Muscle layer of colon (tissue), 2 donors: Measurements from ENCODE around the gene GAS2L1.

Source experiments
- H3K27ac ChIP-seq: one replicate; pipeline ENCODE4 v1.7.0; 2013; ENCODE audit warnings: low read depth, mild to moderate bottlenecking, low read length, moderate library complexity
- H3K27me3 ChIP-seq, 2 donors: one replicate each; pipeline ENCODE4 v1.7.0; 2013; ENCODE audit warnings: low read length in 2 of 2, mild to moderate bottlenecking in 2 of 2; ENCODE audit not compliant: insufficient read depth in 2 of 2, control insufficient read depth in 1 of 2
- H3K36me3 ChIP-seq: one replicate; pipeline ENCODE4 v1.7.0; 2013; ENCODE audit warnings: mild to moderate bottlenecking, low read length; ENCODE audit not compliant: insufficient read depth
- H3K4me1 ChIP-seq: one replicate; pipeline ENCODE4 v1.7.0; 2013; ENCODE audit warnings: mild to moderate bottlenecking, low read length; ENCODE audit not compliant: insufficient read depth
- H3K4me3 ChIP-seq, 2 donors: one replicate each; pipeline ENCODE4 v1.7.0; 2013; ENCODE audit warnings: low read length in 2 of 2, low read depth in 1 of 2, mild to moderate bottlenecking in 1 of 2, moderate library complexity in 1 of 2
- H3K9ac ChIP-seq: one replicate; pipeline ENCODE4 v1.7.0; 2013; ENCODE audit warnings: low read length
- H3K9me3 ChIP-seq: one replicate; pipeline ENCODE4 v1.7.0; 2013; ENCODE audit warnings: mild to moderate bottlenecking, low read length
- donor health status: abdominal sarcoma.
- donor health status: Adenocarcinoma of cecum.

Gene GAS2L1

GRCh38 chr22:29267462-29267857 lies 39.0 kb upstream of the GAS2L1 start:
- Histone ChIP-seq H3K4me1 (peaks cover 45% of the 10 kb centered on the region), H3K4me3 (peak overlapping the region; percentile 93 to 98), H3K27ac (peak overlapping the region; percentile 99), H3K36me3 (peaks cover 9% of the 10 kb centered on the region), H3K27me3 (no peaks in the 10 kb centered on the region), H3K9me3 (no peaks in the 10 kb centered on the region), H3K9ac (peak overlapping the region; percentile 92)

- Histone ChIP-seq H3K9me3 (no peaks in the 10 kb centered on the region), H3K4me1 (peaks cover 51% of the 10 kb centered on the region), H3K27me3 (no peaks in the 10 kb centered on the region), H3K9ac (peak within 1 kb of the TSS; percentile 92), H3K36me3 (peaks cover 15% of the 10 kb centered on the region), H3K27ac (peak within 1 kb of the TSS; percentile 99), H3K4me3 (peak within 1 kb of the TSS; percentile 93 to 98)
Measured at GRCh38 chr22:29267858-29268510, 38.5 kb upstream of the GAS2L1 start, which contains the start of the genes EWSR1 and RHBDD3. TSS of gene EWSR1 (plus strand) at chr22:29268268. CDS start at chr22:29268337, 69 bp downstream. TSS of gene RHBDD3 (minus strand) at chr22:29267981. CDS start at chr22:29265626, 2,355 bp downstream.

GRCh38 chr22:29268511-29269229 lies 37.8 kb upstream of the GAS2L1 start:
- H3K27ac ChIP-seq, result peak overlapping the region; percentile 99
- peaks cover 22% of the 10 kb centered on the region for H3K36me3 ChIP-seq
- H3K4me3 ChIP-seq, result peak overlapping the region; percentile 93 to 98
- peak overlapping the region; percentile 92 for H3K9ac ChIP-seq
- no peaks in the 10 kb centered on the region for H3K27me3 ChIP-seq
- no peaks in the 10 kb centered on the region for H3K9me3 ChIP-seq
- peaks cover 53% of the 10 kb centered on the region for H3K4me1 ChIP-seq

GRCh38 chr22:29269230-29269604 lies 37.2 kb upstream of the GAS2L1 start:
- H3K27ac ChIP-seq, result peak overlapping the region; percentile 99
- peak overlapping the region; percentile 92 for H3K9ac ChIP-seq
- H3K4me1 ChIP-seq, result peaks cover 53% of the 10 kb centered on the region
- H3K36me3 ChIP-seq, result peaks cover 27% of the 10 kb centered on the region
- H3K9me3 ChIP-seq, result no peaks in the 10 kb centered on the region
- no peaks in the 10 kb centered on the region for H3K27me3 ChIP-seq
- peak overlapping the region; percentile 93 to 98 for H3K4me3 ChIP-seq

- Histone ChIP-seq H3K4me1 (peaks cover 55% of the 10 kb centered on the region), H3K9me3 (no peaks in the 10 kb centered on the region), H3K27me3 (no peaks in the 10 kb centered on the region), H3K27ac (peak overlapping the region; percentile 99), H3K9ac (peak overlapping the region; percentile 92), H3K4me3 (peak overlapping the region; percentile 93 to 98), H3K36me3 (peaks cover 32% of the 10 kb centered on the region)
Measured at GRCh38 chr22:29269731-29270474, 36.5 kb upstream of the GAS2L1 start.

- Histone ChIP-seq H3K9me3 (no peaks in the 10 kb centered on the region), H3K9ac (peak overlapping the region; percentile 19), H3K27me3 (no peaks in the 10 kb centered on the region), H3K4me3 (peak overlapping the region; percentile 93 to 98), H3K36me3 (peaks cover 32% of the 10 kb centered on the region), H3K4me1 (peaks cover 63% of the 10 kb centered on the region), H3K27ac (peak overlapping the region; percentile 99)
Measured at GRCh38 chr22:29270475-29271271, 35.8 kb upstream of the GAS2L1 start.

DNA sequence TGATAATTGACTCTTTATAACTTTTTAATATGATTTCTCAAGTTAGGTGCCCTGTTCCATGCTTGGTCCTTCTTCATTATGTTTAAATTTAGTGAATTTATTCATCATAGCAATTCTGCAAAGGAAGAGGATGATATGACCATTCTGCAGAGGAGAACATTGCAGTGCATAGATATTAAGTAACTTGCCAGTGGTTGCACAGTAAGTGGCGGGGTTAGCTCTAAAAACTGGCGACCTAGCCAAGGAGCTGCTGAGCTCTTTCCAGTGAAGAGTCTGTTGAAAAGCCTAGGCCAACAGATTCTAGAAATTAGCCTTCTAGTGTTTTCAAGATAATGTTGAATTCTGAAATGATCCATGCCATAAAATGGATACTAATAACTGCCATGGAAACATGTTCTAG lies 33.8 kb upstream of the GAS2L1 start:
- no peaks in the 10 kb centered on the region for H3K27me3 ChIP-seq
- no peaks in the 10 kb centered on the region for H3K9me3 ChIP-seq
- H3K36me3 ChIP-seq, result peaks cover 45% of the 10 kb centered on the region
- H3K27ac ChIP-seq, result no peak overlapping the region
- no peak overlapping the region for H3K4me3 ChIP-seq
- no peak overlapping the region for H3K9ac ChIP-seq
- peaks cover 56% of the 10 kb centered on the region for H3K4me1 ChIP-seq

DNA sequence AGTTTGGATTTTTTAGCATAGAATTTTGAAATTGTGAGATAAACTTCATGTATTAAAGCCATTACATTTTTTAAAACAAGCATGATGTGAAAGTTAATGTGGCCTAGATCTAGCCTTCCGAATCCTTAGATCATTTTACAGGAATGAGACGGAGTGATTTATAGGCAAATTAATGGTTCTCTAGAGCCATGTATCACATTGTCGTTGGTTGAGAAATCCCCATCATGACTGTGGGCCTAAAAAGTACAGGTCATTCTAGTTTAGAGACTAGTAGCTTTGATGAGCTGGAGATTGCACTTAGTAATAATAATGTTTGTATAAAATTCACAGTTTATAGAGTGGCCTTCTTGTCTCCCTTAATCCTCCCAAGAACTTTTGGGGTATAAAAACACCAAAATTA lies 31.3 kb upstream of the GAS2L1 start:
- peaks cover 48% of the 10 kb centered on the region for H3K4me1 ChIP-seq
- H3K9ac ChIP-seq, result no peak overlapping the region
- H3K4me3 ChIP-seq, result no peak overlapping the region
- H3K27me3 ChIP-seq, result no peaks in the 10 kb centered on the region
- H3K27ac ChIP-seq, result no peak overlapping the region
- H3K36me3 ChIP-seq, result peaks cover 68% of the 10 kb centered on the region
- no peaks in the 10 kb centered on the region for H3K9me3 ChIP-seq

DNA sequence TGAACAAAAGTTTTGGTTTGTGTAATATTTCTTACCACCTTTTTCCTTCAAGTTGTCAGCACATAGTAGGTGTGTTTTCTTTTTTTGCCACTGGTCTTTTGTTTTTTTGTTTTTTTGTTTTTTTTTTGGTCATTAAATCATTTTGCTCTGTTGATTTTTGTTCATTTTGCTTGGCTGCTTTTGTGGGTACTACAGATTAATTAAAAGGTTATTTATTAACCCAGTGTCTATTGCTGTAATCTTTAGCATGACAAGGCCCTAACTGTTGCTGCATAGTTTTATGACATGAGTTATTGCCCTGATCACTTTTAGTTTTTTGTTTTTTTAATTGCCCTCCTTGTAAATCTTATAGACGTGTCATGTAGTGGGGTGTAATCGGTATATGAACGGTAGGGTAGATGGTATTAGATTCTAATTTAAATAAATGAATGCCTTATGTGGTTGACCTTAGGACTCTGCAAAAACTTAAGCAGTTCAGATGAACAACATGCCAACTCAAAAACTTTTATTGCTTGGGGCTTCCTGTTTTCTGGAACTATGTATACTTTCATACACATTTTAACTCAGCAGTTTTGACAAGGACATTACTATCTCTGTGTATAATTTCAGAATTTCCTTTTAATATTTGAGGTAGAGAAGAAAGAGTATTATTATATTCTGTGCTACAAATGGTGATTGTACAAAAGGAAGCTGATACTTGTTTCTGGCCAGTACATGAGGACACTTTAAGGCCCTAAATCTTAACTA lies 30.5 kb upstream of the GAS2L1 start:
- Histone ChIP-seq H3K9me3 (no peaks in the 10 kb centered on the region), H3K27ac (no peak overlapping the region), H3K9ac (no peak overlapping the region), H3K36me3 (peaks cover 72% of the 10 kb centered on the region), H3K27me3 (no peaks in the 10 kb centered on the region), H3K4me1 (peaks cover 39% of the 10 kb centered on the region), H3K4me3 (no peak overlapping the region)

- Histone ChIP-seq H3K4me1 (peaks cover 21% of the 10 kb centered on the region), H3K36me3 (peaks cover 81% of the 10 kb centered on the region)
Measured at GRCh38 chr22:29277927-29278326, 28.5 kb upstream of the GAS2L1 start.

More at GRCh38 chr22:29277927-29278326, 28.5 kb upstream of the GAS2L1 start:
- H3K27ac ChIP-seq, result no peak overlapping the region
- no peak overlapping the region for H3K4me3 ChIP-seq
- no peak overlapping the region for H3K9ac ChIP-seq
- no peaks in the 10 kb centered on the region for H3K9me3 ChIP-seq
- no peaks in the 10 kb centered on the region for H3K27me3 ChIP-seq
